ENCODE data around the gene RBM20. TPM values are rescaled to one million over a fixed set of nuclear protein-coding genes. Genes with fewer than 3 reads are reported as not detected.

RBM20 gene
- total and polyA plus RNA-seq, 2 of the 4 experiments (the other 2 are of a cell fraction): under 0.01 to 0.15 TPM

- H4K8ac ChIP-seq (ENCODE audit: low read depth in 2 of 2, low read length in 2 of 2): no peak overlapping the region
- no TSS peak for BruUV-seq (replicated peaks)
- TF ChIP-seq BHLHE40 (IDR thresholded peaks at IDR 0.05; ENCODE audit: low read depth, low read length): no peak
- peaks cover 21% of the 10 kb centered on the region for H3K27me3 ChIP-seq (ENCODE audit: control insufficient read depth, insufficient read depth, low read length)
- no peak overlapping the region for H4K5ac ChIP-seq (ENCODE audit: low read depth, low read length)
- H3K27ac ChIP-seq (ENCODE audit: insufficient read depth, low read length): no peak overlapping the region
- H2AK5ac ChIP-seq (ENCODE audit: low read depth, low read length): no peak overlapping the region
- no peaks in the 10 kb centered on the region for H3K79me1 ChIP-seq (ENCODE audit: low read depth in 1 of 2, low read length in 2 of 2)
- no peaks in the 10 kb centered on the region for H3K9me3 ChIP-seq (ENCODE audit: control insufficient read depth, insufficient read depth, low read length)
- H3K23ac ChIP-seq (ENCODE audit: low read depth, low read length): no peak overlapping the region
- intact Hi-C loops (cut with micrococcal nuclease) (no loop called here), dilution Hi-C loops (cut with HindIII; ENCODE audit: low sequenced_read_pairs, unreplicated experiment) (no loop called here), in situ Hi-C loops (cut with MboI; ENCODE audit: low sequenced_read_pairs) (no loop called here)
- no peak overlapping the region for H3K56ac ChIP-seq (ENCODE audit: extremely low read depth, insufficient read depth, low read length)
- H3K14ac ChIP-seq (replicated peaks; ENCODE audit: low read depth, low read length): no peak overlapping the region
- no peaks in the 10 kb centered on the region; the same call in 1 of the 2 replicates for H3K9me1 ChIP-seq (ENCODE audit: insufficient read depth, low read length)
- no peak overlapping the region for H3K4ac ChIP-seq (ENCODE audit: low read depth, low read length)
- H3K4me3 ChIP-seq (ENCODE audit: insufficient read depth, low read depth, low read length): no peak overlapping the region
- no peak overlapping the region for H2AFZ ChIP-seq (replicated peaks; ENCODE audit: low read length, poor library complexity)
- no peaks in the 10 kb centered on the region for H4K20me1 ChIP-seq (ENCODE audit: insufficient read depth, low read length)
- no peak for DNase-seq
- no peak overlapping the region for H3K18ac ChIP-seq (ENCODE audit: low read depth, low read length)
- no peak overlapping the region for H2BK20ac ChIP-seq (ENCODE audit: low read depth, low read length)
- H2AK9ac ChIP-seq (replicated peaks; ENCODE audit: low read depth, low read length, poor library complexity): no peak overlapping the region
- H3K4me2 ChIP-seq (ENCODE audit: low read depth, low read length): no peak overlapping the region
- ChIA-PET POLR2A (ENCODE audit: unreplicated experiment) (no interaction called here), CTCF (interaction anchor here (0.6 to 1.5 kb wide), 3 partner anchors 9 to 1455 kb away, joined by 4 to 7 read pairs (median 4); no protein-coding TSS in a partner anchor)
- no peak overlapping the region for H4K91ac ChIP-seq (ENCODE audit: insufficient read depth, low read depth, low read length)
- no peak overlapping the region for H2BK15ac ChIP-seq (ENCODE audit: low read depth, low read length)
- H2BK5ac ChIP-seq (ENCODE audit: low read depth, low read length, poor library complexity, severe bottlenecking): no peak overlapping the region
- H3K9ac ChIP-seq (ENCODE audit: low read depth, low read length): no peak overlapping the region
- H2BK120ac ChIP-seq (ENCODE audit: low read depth, low read length): no peak overlapping the region
- peaks cover 6% of the 10 kb centered on the region; the same call in 1 of the 2 replicates for H3K4me1 ChIP-seq (ENCODE audit: control insufficient read depth, insufficient read depth, low read length)
- WGBS, 2 experiments (ENCODE audit: extremely low coverage in 2 of 2, insufficient read length in 1 of 2): 100% methylated on average over 1 of the region's 4 CpGs; no CpG with 5 or more reads in 1 of the 2 experiments
- no peak for ATAC-seq (ENCODE audit: low read depth)
- H3K36me3 ChIP-seq (ENCODE audit: control insufficient read depth, insufficient read depth, low read length): no peaks in the 10 kb centered on the region
These were observed 208.8 kb downstream of the RBM20 start for GRCh38 chr10:110852947-110853346.
